Stimulated activated CD8-positive, alpha-beta memory T cell treated with anti-CD3 and anti-CD28 coated beads, Interleukin-2, amount 100 ng/mL, for 48 hours (primary cell): Measurements from ENCODE around the gene FNTB.

Experiments used
- DNase-seq, 2 donors: peaks; one replicate each; pipeline ENCODE4 v3.0.0-alpha.2; 2020; ENCODE audit warnings: low read depth in 2 of 2

Gene FNTB

DNA sequence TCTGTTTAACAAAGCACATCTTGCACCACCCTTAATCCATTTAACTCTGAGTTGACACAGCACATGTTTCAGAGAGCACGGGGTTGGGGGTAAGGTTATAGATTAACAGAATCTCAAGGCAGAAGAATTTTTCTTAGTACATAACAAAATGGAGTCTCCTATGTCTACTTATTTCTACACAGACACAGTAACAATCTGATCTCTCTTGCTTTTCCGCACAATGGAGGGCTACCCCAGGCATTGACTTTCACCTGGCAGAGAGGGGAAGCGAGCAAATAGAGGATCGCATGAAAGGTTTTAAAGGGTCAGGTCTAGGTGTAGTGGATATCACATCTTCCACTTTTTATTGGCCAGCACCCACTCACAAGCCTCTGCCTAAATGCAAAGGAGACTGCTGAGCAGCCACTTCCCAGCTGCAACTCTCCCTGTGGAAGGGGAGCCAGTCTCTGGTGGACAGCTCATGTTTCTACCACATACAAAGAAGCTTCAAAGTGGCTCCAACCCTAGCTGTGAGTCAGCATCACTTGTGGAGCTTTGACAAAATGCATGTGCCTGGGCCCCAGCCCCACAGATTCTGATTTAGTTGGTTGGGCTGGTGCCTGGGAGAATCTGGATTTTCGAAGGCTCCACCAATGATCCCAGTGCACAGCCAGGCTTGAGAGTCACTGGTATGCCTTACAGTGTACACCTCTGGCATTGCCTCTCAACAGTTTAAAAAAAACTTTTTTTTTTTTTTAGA, 7.2 kb upstream of the FNTB start:
- DNase-seq, result no peak

DNA sequence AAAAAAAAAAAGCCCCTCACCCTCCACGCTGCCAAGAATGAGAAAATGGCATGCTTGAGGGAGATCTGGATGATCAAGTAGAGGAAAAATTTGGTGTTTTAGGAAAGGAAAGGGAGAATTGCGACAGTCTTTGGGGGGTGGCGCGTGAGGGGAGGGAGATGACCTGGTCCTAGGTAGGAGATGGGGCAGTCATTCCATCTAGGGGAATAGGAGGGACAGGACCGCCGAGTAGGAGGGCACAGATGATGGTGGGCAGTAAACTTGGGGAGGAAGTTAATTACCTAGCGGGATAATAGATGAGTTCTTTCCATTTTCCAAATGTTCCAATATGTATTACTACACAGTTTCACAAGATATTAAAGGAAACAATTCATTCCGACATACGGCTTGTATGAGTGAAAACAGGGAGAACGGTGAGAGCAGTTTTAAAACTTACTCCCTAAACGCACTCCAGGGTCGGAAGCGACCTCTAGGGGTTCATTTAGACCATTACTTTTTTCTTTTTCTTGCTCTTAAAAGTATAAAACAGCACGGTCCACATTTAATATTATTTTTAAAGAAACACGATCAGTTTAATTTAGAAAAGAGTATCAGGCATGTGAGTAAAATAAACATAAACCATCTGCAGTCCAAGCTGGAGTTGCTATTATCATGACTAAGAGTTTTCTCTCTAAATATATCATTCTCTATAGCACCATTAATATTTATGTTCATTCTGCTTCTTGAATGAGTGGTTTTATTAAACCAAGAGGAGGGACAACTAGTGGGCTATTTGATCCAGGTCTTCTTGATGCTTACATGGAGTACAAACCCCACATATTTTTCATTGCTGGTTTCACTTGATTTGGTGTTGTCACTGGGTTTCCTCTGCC, 3.0 kb upstream of the FNTB start:
- no peak for DNase-seq

DNA sequence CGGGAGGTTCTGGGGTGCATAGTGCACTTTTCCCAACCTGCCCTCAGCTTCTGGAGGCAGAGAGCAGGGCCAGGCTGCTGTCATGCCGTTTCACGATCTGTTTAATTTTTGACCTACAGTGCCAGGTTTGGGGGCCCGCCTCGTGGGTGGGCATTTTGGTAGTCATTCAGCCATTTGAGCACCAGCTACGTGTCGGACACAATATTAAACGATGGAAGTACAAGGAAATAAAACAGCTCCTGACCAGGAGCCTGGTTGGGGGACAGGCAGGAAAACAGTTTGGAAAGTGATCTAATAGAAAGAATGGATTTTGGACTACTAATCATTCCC, 708 bp downstream of the FNTB start:
- DNase-seq, result no peak

- no peak for DNase-seq
Measured at GRCh38 chr14:64990296-64990695, 3.6 kb downstream of the FNTB start.

DNA sequence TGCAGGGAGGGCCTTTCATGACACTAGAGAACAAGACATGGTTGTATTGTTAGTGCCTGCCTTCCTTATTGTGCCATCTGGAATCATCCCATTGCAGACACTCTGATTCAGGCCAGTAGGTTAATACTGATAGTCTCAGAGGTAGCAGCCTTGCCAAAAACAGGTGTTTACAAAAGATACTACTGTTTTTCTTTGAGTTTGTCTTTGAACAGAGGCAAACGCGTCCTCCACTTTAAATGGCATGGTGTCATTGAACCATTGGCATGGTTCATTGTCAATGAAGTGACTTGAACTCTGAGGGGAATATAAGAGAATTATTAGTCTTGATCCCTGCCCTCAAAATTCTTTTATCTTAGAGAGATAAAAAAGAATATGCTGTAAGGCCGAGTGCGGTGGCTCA, 4.2 kb downstream of the FNTB start:
- DNase-seq, result no peak

GRCh38 chr14:64992328-64992885, 5.7 kb downstream of the FNTB start:
- DNase-seq, result no peak

DNA sequence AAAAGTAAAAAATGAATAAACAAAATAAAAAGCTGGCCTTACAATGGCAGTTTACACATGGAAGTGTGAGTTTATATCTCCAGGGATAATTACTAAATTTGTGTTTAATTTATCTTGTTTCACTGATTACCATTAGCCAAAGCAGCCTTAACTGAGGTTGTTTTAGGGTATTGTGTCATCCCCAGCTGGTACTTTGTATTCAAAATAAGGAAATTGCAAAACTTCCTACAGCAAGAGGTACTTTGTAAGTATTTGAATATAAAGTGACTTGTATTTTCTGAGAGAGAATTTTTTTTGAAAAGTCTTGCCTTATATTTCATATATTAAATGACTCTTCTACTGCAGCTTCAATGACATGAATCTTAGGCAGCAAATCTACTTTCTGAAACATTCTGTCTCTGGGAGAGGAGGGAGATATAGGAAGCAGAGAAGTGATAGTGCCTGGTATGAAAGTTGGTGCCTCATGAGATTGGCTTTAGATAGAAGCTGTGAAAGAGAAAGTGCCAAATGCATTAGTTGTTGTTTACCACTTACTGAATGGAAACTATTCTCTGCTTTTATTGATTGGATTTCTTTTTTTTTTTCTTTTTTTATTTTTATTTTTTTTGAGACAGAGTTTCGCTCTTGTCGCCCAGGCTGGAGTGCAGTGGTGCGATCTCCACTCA, 6.7 kb downstream of the FNTB start:
- DNase-seq, result no peak

- DNase-seq, result no peak
Measured at GRCh38 chr14:64994540-64994939, 7.8 kb downstream of the FNTB start.

DNA sequence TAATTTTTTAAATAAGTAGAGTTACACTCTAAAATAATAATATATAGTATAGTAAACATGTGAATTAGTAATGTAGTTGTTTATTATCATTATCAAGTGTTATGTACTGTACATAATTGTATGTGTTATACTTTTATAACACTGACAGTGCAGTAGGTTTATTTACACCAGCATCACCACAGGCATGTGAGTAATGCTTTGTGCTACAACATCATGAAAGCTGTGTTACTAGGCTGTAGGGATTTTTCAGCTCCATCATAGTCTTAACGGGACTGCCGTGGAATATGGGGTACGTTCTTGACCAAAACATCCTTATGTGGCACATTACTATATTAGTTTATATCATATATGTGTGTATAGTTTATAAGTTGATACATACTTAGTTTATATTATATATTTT, 8.6 kb downstream of the FNTB start:
- DNase-seq, result no peak

DNA sequence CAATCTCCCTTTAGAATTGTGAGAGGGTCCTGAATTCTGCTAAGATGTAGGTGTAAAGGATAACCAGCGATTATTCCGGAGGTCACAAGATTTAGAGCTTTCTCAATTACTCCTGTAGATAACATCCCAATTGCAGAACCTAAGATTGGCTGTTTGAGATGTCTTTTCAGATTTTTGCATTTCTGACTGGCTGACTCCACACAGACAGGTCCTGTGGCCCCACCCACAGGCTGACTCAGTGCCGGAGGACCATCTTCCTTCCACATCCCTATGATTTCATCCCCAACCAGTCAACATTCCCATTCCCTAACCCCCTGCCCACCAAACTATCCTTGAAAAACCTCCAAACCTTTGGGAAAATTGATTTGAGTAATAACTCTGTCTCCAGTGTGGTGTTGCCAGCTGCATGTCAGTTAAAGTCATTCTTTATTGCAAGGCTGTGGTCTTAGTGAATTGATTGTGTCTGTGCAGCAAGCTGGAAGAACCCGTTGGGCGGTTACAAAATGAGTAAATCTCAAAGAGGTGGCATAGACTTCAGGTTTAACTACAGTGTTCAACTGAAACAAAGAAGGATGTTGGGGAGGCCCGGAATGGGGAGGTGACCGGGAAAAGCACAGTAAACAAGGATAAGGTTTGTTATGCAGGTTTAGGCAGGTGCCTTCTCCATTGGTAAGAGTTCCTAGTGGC, 10.6 kb downstream of the FNTB start:
- DNase-seq, result no peak

GRCh38 chr14:64998455-64998931, 11.8 kb downstream of the FNTB start:
- DNase-seq, result no peak

- no peak for DNase-seq
Measured at GRCh38 chr14:65000898-65001591, 14.3 kb downstream of the FNTB start.

- DNase-seq, result no peak
Measured at GRCh38 chr14:65001723-65002122, 15.0 kb downstream of the FNTB start.

DNA sequence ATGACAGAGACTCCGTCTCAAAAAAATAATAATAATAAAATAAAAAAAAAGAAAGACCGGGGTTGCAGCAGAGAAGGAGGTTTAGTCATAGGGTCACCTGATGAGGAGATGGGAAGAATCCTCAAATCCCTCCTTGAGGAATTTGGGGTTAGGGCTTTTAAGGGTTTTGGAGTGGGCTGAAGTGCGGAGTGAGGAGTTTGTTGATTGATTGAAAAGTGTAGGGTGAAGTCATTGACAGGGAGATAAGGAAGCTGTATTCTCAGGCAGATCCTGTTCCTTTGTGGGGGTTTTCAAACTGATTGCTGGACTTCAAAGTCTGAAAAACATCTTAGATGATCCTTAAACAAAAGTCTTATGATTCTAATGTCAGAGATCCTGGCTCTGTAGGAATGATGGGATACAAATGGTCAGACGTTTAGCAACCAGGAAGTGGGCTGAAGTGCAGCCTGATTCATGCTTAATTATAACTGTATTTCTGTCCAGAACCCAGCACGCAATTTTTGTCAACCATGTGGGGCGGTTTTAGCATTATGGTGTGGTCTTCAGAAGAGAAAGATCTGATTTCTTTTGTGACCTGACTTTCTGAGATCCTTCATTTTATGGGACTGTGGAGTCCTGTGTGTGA, 16.0 kb downstream of the FNTB start:
- no peak for DNase-seq

- DNase-seq, result no peak
Measured at GRCh38 chr14:65003394-65003793, 16.7 kb downstream of the FNTB start.

GRCh38 chr14:65006261-65006721, 19.6 kb downstream of the FNTB start:
- DNase-seq, result no peak

DNA sequence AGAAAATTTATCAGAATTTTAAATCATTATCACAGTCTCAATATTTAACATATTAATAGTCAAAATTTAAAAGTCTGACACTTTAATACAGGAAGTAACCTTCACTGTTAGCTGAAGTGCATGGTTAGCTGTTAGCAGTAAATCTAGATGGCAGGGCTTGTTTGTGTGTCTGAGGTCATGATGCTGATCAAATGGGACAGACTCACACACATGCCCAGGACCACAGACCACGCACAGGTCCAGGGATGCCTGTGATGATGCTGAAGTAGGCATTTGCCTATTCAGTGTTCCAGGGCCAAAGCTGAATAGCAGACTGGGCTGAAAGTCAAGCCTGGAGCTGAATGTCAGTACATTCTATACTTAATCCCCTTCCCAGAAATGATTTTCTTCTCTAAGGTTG, 20.5 kb downstream of the FNTB start:
- DNase-seq, result no peak

DNA sequence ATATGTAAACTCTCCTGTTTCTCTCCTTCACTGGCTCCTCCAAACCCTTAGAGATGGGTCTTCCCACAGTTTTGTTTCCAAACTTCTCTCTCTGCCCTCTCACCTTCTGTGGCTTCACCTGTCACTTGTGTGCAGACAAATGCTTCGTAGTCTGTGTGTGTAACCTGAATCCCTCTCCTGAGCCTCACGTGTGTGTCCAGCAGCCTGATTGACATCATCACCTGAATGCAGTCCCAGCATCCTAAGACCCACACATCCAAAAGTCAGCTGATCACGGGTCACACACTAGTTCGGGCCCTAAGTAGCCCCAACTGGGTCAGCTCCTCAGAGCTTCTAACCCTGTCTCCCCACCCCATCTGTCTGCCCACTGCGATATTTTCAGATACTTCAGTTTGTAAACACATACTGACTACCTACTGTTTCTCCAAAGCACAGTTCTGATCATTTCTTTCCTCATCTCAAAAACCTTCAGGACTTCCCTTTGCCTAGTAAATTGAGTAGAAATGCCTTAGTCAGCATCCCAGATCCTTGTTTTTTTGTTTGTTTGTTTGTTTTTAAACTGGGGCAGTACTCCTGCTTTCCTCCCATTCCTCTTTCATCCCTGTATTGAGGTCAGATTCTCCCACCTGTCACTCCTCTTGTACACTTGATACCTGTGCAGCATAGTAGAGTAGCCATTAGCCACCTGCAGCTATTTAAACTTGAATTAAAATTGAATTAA, 23.7 kb downstream of the FNTB start:
- no peak for DNase-seq

- no peak for DNase-seq
Measured at GRCh38 chr14:65011538-65011937, 24.8 kb downstream of the FNTB start.

DNA sequence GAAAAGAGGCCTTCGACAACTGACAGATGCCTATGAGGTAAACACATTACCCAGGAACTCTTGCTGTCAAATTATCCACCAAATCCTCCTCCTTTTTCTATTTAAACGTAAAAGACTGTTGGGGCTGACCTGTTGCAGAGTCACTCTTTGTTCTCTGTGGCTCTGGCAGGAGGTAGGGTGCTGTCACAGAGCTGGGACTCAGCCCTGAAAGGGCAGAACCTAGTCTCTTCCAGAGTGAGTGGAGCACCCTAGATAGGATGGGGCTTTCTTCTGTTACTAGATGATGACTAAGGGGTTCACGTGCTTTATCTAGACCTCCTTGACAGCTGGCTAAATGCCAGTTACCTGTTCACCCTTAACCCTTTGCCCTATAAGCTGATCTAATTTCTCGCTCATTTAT, 25.7 kb downstream of the FNTB start:
- no peak for DNase-seq
